Measurements from ENCODE around the gene CDHR1.

- TF ChIP-seq, protein P1, sequence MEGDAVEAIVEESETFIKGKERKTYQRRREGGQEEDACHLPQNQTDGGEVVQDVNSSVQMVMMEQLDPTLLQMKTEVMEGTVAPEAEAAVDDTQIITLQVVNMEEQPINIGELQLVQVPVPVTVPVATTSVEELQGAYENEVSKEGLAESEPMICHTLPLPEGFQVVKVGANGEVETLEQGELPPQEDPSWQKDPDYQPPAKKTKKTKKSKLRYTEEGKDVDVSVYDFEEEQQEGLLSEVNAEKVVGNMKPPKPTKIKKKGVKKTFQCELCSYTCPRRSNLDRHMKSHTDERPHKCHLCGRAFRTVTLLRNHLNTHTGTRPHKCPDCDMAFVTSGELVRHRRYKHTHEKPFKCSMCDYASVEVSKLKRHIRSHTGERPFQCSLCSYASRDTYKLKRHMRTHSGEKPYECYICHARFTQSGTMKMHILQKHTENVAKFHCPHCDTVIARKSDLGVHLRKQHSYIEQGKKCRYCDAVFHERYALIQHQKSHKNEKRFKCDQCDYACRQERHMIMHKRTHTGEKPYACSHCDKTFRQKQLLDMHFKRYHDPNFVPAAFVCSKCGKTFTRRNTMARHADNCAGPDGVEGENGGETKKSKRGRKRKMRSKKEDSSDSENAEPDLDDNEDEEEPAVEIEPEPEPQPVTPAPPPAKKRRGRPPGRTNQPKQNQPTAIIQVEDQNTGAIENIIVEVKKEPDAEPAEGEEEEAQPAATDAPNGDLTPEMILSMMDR (conservative IDR thresholded peaks at IDR 0.05; ENCODE audit: low read depth in 2 of 2) = no peak
- TF ChIP-seq POLR2AphosphoS5 (IDR thresholded peaks at IDR 0.05; ENCODE audit: low read depth) = no peak
- TF ChIP-seq, protein P2, sequence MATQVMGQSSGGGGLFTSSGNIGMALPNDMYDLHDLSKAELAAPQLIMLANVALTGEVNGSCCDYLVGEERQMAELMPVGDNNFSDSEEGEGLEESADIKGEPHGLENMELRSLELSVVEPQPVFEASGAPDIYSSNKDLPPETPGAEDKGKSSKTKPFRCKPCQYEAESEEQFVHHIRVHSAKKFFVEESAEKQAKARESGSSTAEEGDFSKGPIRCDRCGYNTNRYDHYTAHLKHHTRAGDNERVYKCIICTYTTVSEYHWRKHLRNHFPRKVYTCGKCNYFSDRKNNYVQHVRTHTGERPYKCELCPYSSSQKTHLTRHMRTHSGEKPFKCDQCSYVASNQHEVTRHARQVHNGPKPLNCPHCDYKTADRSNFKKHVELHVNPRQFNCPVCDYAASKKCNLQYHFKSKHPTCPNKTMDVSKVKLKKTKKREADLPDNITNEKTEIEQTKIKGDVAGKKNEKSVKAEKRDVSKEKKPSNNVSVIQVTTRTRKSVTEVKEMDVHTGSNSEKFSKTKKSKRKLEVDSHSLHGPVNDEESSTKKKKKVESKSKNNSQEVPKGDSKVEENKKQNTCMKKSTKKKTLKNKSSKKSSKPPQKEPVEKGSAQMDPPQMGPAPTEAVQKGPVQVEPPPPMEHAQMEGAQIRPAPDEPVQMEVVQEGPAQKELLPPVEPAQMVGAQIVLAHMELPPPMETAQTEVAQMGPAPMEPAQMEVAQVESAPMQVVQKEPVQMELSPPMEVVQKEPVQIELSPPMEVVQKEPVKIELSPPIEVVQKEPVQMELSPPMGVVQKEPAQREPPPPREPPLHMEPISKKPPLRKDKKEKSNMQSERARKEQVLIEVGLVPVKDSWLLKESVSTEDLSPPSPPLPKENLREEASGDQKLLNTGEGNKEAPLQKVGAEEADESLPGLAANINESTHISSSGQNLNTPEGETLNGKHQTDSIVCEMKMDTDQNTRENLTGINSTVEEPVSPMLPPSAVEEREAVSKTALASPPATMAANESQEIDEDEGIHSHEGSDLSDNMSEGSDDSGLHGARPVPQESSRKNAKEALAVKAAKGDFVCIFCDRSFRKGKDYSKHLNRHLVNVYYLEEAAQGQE (IDR thresholded peaks at IDR 0.05; ENCODE audit: unreplicated experiment) = no peak
These were observed 35.2 kb upstream of the CDHR1 start for GRCh38 chr10:84159076-84159685.

Measured in GM23338 (cell line).